GM10266 (cell line): ENCODE measurements around the gene EPRS1.

Experiments used
- DNase-seq: peaks from one replicate; pipeline ENCODE4 v3.0.0; 2012; ENCODE audit errors: extremely low spot score
- CTCF ChIP-seq: IDR thresholded peaks from 2 replicates; pipeline ENCODE4 v1.5.1; 2012; ENCODE audit warnings: mild to moderate bottlenecking, low read depth; ENCODE audit not compliant: control insufficient read depth, insufficient read depth; ENCODE audit errors: missing control alignments

Gene EPRS1

GRCh38 chr1:220032911-220033310, 13.4 kb downstream of the EPRS1 start:
- TF ChIP-seq CTCF: no peak
- DNase-seq: no peak

- DNase-seq: no peak
- TF ChIP-seq CTCF: no peak
Observed at GRCh38 chr1:220031287-220031686, 15.0 kb downstream of the EPRS1 start.

GRCh38 chr1:220028346-220028895, 17.9 kb downstream of the EPRS1 start:
- no peak for DNase-seq
- TF ChIP-seq CTCF: no peak

- DNase-seq: no peak
- TF ChIP-seq CTCF: no peak
Observed at GRCh38 chr1:220019071-220019470, 27.2 kb downstream of the EPRS1 start.

- DNase-seq: no peak
- no peak for TF ChIP-seq CTCF
Observed at GRCh38 chr1:220013497-220013896, 32.8 kb downstream of the EPRS1 start.

GRCh38 chr1:220012259-220012658, 34.0 kb downstream of the EPRS1 start:
- DNase-seq: no peak
- TF ChIP-seq CTCF: no peak

- DNase-seq: no peak
- no peak for TF ChIP-seq CTCF
Observed at GRCh38 chr1:220011620-220012019, 34.7 kb downstream of the EPRS1 start.

- DNase-seq: no peak
- no peak for TF ChIP-seq CTCF
Observed at GRCh38 chr1:220007438-220007837, 38.9 kb downstream of the EPRS1 start.
